ENCODE measurements around the gene SLC25A34. TPM values are rescaled to one million over a fixed set of nuclear protein-coding genes. Genes with fewer than 3 reads are reported as not detected.

The SLC25A34 gene
- total RNA-seq, 1 donor from 2014 or later: 2.8 TPM

GRCh38 chr1:15727021-15727420 is 9.0 kb upstream of the SLC25A34 start:
- no peak for DNase-seq (ENCODE audit: extremely low spot score, unreplicated experiment)
- no peaks in the 10 kb centered on the region for H3K27me3 Mint-ChIP-seq (ENCODE audit: unreplicated experiment)
- H3K27ac Mint-ChIP-seq (ENCODE audit: unreplicated experiment): no peak overlapping the region
- H3K4me3 Mint-ChIP-seq (ENCODE audit: unreplicated experiment): no peak overlapping the region
- peaks cover 14% of the 10 kb centered on the region for H3K4me1 Mint-ChIP-seq (ENCODE audit: unreplicated experiment)
- H3K36me3 Mint-ChIP-seq (ENCODE audit: unreplicated experiment): peaks cover 20% of the 10 kb centered on the region
- TF ChIP-seq CTCF (IDR thresholded peaks at IDR 0.05): no peak
- no peaks in the 10 kb centered on the region for H3K9me3 Mint-ChIP-seq (ENCODE audit: unreplicated experiment)

GRCh38 chr1:15727424-15727823 is 8.6 kb upstream of the SLC25A34 start:
- TF ChIP-seq CTCF (IDR thresholded peaks at IDR 0.05): no peak
- no peak for DNase-seq (ENCODE audit: extremely low spot score, unreplicated experiment)
- H3K4me1 Mint-ChIP-seq (ENCODE audit: unreplicated experiment): peaks cover 13% of the 10 kb centered on the region
- peaks cover 23% of the 10 kb centered on the region for H3K36me3 Mint-ChIP-seq (ENCODE audit: unreplicated experiment)
- H3K9me3 Mint-ChIP-seq (ENCODE audit: unreplicated experiment): no peaks in the 10 kb centered on the region
- H3K27ac Mint-ChIP-seq (ENCODE audit: unreplicated experiment): no peak overlapping the region
- H3K4me3 Mint-ChIP-seq (ENCODE audit: unreplicated experiment): no peak overlapping the region
- H3K27me3 Mint-ChIP-seq (ENCODE audit: unreplicated experiment): no peaks in the 10 kb centered on the region

GRCh38 chr1:15727866-15728534 is 8.1 kb upstream of the SLC25A34 start:
- no peak for DNase-seq (ENCODE audit: extremely low spot score, unreplicated experiment)
- H3K27ac Mint-ChIP-seq (ENCODE audit: unreplicated experiment): no peak overlapping the region
- peaks cover 20% of the 10 kb centered on the region for H3K36me3 Mint-ChIP-seq (ENCODE audit: unreplicated experiment)
- no peak for TF ChIP-seq CTCF (IDR thresholded peaks at IDR 0.05)
- H3K4me1 Mint-ChIP-seq (ENCODE audit: unreplicated experiment): peaks cover 8% of the 10 kb centered on the region
- no peaks in the 10 kb centered on the region for H3K27me3 Mint-ChIP-seq (ENCODE audit: unreplicated experiment)
- H3K9me3 Mint-ChIP-seq (ENCODE audit: unreplicated experiment): no peaks in the 10 kb centered on the region
- H3K4me3 Mint-ChIP-seq (ENCODE audit: unreplicated experiment): no peak overlapping the region

GRCh38 chr1:15728937-15729657 is 7.0 kb upstream of the SLC25A34 start:
- Mint-ChIP-seq H3K4me3 (ENCODE audit: unreplicated experiment) (no peak overlapping the region), H3K27ac (ENCODE audit: unreplicated experiment) (no peak overlapping the region), H3K4me1 (ENCODE audit: unreplicated experiment) (peaks cover 6% of the 10 kb centered on the region), H3K9me3 (ENCODE audit: unreplicated experiment) (no peaks in the 10 kb centered on the region), H3K36me3 (ENCODE audit: unreplicated experiment) (peaks cover 22% of the 10 kb centered on the region), H3K27me3 (ENCODE audit: unreplicated experiment) (no peaks in the 10 kb centered on the region)
- no peak for DNase-seq (ENCODE audit: extremely low spot score, unreplicated experiment)
- TF ChIP-seq CTCF (IDR thresholded peaks at IDR 0.05): no peak

GRCh38 chr1:15730423-15730822 is 5.6 kb upstream of the SLC25A34 start:
- no peak for TF ChIP-seq CTCF (IDR thresholded peaks at IDR 0.05)
- Mint-ChIP-seq H3K4me1 (ENCODE audit: unreplicated experiment) (peaks cover 2% of the 10 kb centered on the region), H3K9me3 (ENCODE audit: unreplicated experiment) (no peaks in the 10 kb centered on the region), H3K27me3 (ENCODE audit: unreplicated experiment) (no peaks in the 10 kb centered on the region), H3K36me3 (ENCODE audit: unreplicated experiment) (peaks cover 22% of the 10 kb centered on the region), H3K4me3 (ENCODE audit: unreplicated experiment) (no peak overlapping the region), H3K27ac (ENCODE audit: unreplicated experiment) (no peak overlapping the region)
- no peak for DNase-seq (ENCODE audit: extremely low spot score, unreplicated experiment)
